NCI-H774 (cell line): ENCODE data around the gene TDRD1.

Experiments
- DNase-seq: peaks from one replicate; lab custom pipeline; 2025; lab: John Stamatoyannopoulos, UW

TDRD1 gene

DNA sequence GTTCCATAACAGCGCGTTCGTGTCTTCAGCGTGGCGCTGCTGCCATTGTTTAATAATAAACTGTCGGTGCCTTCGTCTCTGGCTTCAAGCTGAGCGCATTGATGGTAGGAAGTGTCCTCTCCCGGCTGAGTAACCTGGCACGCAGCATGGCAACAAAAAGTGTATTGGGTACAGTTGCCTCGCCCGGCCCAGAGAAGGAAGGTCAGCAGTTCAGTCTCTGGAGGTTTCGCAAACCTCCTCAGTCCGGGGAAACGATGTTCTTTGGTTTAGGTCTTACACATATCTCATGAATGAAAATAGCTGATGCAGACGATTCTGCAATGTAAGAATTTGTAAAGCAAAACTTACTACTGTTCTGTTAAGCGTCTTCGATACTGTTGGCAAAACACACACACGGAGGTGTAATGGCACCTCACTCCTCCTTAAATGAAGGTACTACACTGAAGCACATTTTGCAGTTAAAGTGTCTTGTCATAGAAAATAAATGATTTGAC, 4.4 kb upstream of the TDRD1 start:
- DNase-seq, result no peak

DNA sequence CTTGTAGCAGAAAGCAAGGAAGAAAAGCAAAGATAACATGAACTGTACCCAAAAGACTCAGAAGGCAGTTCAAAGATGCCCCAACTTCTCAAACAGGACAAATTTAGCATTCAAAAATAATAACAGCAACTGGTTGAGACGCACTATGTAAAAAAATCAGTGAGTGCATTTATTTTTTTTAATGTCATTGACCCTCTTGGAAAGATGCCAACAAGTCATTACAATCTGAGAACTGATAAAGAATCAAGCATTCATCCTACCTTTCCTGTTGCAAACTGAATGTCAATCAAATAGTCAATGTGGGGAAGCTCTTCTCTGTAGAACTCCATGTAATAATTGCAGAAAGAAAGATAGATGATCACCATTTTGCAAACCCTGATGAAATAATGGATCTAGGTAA, 3.5 kb upstream of the TDRD1 start:
- no peak for DNase-seq

DNA sequence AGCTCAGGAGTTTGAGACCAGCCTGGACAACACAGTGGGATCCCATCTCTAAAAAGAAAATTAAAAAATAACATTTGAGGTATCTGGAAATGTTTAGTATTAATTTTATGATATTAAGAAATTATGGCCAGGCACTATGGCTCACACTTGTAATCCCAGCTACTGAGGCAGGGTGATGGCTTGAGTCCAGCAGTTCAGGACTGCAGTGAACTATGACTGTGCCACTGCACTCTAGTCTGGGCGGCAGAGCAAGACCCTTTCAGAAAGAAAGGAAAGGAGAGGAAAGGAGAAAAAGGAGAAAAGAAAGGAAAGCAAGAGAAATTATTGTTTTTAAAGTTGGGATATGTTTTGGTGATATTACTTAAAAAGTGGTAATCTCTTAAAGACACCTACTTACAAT, 2.6 kb upstream of the TDRD1 start:
- DNase-seq, result no peak

DNA sequence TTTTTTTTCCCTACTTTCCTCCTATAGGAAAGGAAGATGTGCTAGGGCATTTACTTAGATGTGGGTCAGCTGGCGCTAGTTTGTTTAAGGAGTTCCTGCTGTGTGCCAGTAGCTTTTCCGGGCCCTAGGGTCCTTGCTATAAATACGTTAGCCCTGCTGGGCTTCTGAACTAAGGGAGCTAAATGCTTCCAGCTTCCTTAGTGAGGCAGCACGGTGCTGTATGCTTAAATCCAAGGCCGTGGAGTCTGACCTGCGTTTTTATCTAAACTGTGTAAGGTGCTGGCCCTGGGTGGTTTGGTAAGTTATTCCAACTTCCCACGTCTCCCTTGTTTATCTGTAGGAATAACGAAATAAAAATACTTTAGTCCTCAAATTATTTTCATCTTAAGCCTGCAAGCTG, 594 bp downstream of the TDRD1 start:
- no peak for DNase-seq

DNA sequence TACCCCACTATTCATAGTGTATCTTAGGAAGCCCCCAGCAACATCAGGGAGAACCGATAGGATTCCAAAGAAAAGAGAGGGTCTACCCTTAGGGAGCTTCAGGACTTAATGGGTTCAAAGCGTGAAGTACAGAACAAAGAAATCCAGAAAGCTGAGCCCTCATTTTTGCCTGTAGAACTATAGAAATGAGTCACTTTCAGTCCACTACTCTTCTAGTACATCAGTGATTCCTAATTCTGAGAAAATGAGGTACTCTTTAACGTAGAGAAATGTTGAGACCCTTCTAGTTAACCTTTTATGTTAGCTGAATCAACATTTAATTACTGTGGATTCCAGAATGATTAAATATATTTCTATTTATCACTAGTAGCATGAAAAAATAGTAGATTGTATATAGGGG, 1.8 kb downstream of the TDRD1 start:
- no peak for DNase-seq

DNA sequence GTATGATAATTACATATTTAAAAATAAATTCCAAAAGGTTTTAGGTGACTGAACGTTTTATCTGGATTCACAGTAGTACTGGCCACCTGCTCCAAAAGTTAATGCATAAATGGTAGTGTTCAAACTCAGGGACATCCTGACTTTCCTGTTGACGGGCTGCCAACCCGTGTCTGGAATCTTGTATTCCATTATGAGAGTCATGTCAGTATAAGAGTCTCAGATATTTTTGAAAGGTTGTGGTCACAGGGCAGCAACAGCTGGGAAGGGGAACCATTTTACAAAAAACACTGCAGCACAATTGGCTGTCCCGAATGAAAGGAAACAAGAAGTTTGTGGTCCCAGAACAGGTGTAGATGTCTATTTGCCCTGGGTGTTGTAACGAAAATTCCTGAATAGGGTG, 2.8 kb downstream of the TDRD1 start:
- DNase-seq, result no peak

DNA sequence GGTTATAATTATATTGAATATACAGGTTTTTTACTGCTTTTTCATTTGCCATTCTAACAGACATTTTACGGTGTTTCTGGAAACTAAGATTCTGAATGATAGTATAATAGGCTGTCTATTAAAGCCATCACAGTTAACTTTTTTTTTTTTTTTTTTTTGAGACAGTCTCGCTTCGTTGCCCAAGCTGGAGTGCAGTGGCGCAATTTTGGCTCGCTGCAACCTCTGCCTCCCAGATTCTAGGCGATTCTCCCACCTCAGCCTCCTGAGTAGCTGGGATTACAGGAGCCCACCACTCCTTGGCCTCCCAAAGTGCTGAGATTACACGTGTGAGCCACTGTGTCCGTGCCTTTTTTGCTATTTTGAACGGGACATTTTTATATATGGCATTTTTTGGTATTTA, 4.4 kb downstream of the TDRD1 start:
- DNase-seq, result no peak

DNA sequence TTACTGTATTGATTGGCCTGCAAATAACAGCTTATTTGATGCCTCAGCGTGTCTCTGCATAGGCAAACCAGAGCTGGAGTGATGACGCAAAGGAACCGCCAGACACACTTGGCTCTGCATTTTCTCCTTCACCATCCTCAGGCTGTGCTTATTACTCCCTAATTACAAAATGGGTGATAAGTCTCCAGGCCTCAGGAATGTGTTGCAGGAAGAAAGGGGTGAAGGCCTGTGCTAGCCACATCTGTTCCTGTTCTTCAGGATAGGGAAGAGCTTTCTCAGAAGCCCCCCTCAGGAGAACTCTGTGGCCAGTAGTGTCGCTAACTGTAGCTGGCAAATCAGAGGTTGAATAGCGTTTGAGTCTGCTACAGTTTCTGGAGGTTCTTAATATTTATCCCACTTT, 5.1 kb downstream of the TDRD1 start:
- no peak for DNase-seq

DNA sequence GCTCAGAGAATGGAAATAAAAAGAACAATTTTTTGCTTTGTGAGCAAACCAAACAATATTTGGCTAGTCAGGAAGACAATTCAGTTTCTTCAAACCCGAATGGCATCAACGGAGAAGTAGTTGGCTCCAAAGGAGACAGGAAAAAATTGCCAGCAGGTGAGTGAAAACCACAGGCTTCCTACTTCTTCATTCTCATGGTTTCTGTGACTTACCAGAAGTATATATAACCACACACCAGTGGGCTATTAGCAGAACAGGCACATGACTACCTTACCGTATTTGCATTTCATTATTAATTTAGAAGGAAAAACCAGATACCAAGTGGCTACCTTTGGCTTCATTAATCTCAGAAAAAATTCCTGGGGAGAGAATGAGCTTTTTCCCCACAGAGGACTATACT, 8.8 kb downstream of the TDRD1 start:
- DNase-seq, result no peak

DNA sequence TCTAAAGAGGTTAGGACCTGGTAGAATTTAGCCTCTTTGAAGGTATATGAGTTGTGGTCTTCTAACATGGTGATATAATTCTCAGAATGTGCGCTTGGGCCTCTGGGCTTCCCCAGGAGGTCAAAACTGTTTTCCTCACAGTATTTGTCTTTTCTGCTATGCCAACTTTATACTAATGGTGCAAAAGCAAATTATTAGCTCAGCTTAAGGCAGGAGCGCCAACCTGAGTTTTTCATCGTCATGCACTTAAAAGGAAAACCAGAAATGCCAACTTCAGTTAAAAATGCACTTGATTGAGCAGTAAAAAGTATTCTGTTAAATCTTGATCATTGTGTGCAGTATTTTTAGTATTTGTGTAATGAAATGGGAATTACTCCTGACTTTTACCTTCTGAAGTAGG, 9.7 kb downstream of the TDRD1 start:
- DNase-seq, result no peak

DNA sequence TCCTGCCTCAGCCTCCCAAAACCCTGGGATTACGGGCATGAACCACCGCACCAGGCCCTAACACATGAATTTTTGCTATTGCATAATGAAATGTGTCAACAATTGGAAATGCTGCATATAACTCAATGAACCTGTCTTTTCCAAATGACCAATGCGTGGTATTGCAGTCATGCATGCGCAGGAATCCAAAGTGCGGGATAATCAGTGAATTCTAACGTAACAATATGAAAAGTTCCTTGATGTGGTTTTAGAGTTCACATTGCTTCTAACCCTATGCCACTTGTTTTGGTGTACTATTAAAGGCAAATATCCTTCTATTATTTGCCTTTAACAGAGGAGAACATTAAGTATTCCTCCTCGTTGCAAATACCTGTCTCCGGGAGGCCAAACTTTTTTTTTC, 10.5 kb downstream of the TDRD1 start:
- DNase-seq, result no peak

DNA sequence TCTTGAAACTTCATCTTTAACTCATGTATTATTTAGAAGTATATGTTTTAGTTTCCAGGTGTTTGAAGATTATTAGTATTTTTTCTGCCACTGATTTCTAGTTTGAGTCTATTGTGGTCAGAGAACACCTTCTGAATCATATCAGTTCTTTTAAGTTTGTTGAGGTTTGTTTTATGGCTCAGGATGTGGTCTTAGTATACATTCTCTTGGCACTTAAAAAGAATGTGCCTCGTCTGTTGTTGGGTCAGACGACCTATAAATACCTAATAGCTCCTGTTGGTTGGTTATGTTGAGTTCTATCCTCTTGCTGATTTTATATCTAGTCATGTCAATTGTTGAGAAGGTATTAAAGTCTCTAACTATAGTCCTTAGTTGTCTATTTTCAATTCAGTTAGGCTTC, 15.9 kb downstream of the TDRD1 start:
- no peak for DNase-seq

DNA sequence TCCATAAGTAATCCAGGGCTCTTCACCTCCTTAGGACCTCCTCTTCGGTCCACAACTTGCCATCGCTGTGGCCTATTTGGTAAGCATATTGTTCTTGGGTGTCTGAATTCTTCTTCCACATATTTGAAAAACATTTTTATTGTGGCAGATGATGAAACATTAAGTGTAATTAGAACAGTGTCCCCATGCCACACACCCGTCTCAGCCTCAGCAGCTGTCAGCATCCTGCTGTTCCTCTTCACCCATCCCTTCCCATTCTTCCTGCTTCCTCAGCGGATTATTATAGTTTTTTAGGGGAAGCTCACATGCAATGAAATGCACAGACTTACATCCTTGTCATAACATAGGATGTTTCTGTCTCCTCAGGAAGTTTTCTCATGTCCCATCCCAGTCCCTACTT, 20.1 kb downstream of the TDRD1 start:
- no peak for DNase-seq

DNA sequence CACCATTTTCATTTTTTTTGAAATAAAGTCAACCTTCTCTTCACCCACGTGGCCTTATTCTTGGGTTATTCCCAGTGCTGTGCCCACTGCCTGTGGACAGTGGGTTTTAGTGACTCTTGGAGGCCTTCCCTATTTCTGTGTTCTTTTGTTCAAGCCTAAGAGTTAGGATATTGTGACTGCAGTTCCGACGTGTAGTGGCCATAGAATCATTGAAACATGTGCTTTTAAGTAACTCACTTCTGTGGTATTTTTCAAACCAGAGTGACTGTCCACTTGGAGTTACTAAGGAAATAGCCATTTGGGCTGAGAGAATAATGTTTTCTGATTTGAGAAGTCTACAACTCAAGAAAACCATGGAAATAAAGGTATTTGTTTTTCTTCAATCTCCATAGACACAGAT, 23.7 kb downstream of the TDRD1 start:
- no peak for DNase-seq

DNA sequence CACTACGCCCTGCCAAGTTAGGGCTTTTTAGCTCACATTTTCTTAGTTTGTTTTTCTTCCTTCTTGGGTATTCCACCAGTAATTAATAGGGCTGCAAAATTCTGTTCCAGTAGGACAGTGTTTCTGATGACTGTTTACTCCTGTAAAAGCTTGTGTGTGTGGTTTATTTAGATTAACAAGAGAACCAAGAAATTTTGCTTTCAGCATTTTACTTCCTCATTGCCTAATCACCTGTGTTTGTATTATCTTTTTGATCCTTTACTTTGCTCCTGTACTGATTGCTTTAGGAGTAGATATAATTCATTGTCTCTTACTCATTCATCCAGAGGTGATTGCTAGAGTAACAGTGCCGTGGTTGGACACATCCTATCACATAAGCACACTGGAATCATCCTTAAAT, 27.7 kb downstream of the TDRD1 start:
- no peak for DNase-seq

DNA sequence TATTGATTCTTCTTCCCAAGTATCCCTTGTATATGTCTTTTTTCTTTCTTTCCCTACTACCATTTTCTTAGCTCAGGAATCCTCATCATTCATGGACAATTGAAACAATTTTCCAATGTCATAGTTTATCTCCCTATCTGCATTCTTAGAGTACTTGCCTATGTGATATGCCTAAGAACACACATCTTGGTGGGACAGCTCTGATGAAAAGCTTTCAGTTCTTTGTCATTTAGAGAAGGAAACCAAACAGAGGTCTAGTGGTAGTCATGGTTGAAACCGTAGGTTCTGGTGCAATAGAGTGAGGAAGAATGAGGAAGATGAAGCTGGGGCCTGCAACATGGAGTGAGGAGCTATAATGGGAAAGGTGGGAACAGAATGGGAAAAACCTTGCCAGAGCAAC, 28.2 kb downstream of the TDRD1 start:
- DNase-seq, result no peak

DNA sequence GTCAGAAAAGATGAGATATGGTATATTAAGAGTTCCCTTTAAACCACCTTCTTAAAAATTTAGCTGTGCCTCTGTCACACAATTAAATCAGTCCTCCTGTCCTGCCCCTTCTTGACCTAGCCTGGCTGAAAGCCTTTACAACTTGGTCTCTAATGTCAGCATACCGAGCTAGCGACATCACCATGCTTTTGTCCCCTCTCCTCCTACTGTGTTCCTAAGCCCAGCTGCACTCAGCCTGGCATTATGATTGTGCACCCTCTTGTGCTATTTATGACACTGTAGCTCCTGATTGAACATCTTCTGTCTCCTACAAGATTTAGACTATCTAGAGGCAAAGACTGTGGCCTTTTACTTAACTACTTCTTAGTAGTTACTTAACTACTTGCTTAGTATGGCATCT, 29.2 kb downstream of the TDRD1 start:
- no peak for DNase-seq

DNA sequence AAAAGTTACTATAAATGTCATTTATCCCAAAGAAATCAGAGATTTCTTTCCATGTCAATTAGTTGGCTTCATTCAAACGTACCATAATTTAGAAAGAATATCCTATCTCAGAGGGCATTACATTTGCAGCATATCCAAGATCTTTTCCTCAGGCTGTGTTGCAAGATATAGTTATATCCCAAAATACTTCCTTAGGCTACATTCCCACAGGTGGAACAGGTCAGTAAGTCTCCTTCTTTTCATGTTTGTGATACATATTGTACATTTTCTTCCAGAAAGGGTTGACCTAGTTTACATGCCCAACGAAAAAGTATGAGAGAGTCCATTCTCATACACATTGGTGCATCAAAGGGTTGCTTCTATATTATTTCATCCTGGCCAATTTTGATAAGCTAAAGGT, 33.0 kb downstream of the TDRD1 start:
- DNase-seq, result no peak

DNA sequence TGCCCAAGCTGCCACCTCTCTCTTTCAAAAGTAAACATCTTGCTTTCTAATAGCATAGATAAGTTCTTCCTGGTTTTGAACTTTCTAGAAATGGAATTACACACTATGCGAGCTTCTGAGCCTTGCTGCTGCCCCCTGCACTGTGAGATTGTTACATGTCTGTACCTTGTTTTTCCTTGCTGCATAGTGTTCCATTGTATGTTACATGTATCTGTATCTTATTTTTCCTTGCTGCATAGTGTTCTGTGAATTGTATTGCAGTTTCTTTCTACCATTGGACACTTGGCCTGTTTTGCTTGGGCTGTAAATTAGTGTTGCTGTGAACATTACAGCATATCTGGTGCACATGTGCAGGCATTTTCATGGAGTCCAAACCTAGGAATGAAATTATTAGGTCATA, 35.9 kb downstream of the TDRD1 start:
- DNase-seq, result no peak

DNA sequence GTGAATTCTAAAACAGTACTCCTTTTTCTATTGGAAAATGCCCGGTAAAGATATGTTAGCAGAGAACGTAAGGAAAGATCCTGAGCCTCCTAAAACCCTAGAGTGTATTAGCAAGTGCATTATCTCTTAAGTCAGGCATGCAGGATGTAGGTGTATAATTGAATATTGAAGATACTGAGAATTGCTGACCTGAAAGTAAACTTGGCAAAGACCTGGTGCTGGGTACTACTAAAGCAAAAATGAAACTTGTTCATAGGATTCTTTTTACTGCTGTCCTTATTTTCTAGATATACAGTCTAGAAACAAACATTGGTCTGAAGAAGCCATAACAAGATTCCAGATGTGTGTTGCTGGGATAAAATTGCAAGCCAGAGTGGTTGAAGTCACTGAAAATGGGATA, 41.1 kb downstream of the TDRD1 start:
- no peak for DNase-seq

DNA sequence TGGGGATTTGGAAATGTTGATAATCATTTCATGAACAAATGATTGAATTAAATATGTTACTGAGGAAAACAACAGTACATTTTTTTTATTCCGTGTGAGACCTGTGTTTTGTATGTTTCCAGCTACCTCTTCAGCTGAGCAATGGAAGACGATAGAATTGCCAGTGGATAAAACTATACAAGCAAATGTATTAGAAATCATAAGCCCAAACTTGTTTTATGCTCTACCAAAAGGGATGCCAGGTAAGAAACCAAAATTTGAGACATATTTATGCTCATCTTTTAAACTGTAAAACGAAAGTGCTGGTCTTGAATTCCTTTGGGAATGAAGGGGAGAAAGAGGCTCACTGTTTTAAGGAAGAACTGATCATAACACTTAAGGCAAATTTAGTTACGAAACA, 42.1 kb downstream of the TDRD1 start:
- no peak for DNase-seq

DNA sequence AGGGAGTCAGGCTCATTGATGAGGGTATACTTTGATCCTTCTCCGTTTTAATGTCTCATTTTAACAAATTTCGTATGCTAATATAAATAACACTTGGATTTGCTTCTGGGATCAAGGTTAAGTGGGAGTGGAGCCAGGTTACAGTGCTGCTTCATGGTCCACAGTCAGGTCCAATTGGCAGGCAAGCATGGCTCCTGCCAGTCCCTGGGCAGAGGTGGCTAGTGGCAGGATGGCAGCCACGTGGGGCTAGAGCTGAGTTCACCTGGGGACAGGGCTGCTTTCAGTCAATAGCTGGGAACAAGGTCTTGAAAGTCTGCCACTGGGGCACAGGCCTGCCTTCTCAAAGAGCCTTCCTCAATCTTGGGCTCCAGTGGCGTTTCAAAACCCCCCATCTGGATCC, 43.9 kb downstream of the TDRD1 start:
- no peak for DNase-seq

DNA sequence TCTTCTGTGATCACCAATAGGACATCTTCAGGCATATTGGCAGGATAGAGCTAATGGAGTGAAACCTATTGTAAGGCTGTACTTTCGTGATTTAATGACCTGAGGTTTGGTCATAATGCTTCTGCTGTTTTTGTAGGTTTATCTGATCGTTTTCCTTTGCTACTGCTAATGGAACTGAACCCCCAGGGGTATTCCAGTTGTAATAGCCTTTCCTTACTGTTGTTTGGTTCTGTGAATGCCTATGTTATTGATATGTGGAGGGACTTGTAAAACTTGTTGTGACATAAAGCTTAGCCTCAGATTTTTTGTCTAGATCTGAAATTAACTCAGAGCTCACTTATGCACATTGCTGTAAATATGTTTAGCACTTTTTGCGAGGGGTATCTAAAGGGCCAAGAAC, 49.0 kb downstream of the TDRD1 start:
- DNase-seq, result no peak

DNA sequence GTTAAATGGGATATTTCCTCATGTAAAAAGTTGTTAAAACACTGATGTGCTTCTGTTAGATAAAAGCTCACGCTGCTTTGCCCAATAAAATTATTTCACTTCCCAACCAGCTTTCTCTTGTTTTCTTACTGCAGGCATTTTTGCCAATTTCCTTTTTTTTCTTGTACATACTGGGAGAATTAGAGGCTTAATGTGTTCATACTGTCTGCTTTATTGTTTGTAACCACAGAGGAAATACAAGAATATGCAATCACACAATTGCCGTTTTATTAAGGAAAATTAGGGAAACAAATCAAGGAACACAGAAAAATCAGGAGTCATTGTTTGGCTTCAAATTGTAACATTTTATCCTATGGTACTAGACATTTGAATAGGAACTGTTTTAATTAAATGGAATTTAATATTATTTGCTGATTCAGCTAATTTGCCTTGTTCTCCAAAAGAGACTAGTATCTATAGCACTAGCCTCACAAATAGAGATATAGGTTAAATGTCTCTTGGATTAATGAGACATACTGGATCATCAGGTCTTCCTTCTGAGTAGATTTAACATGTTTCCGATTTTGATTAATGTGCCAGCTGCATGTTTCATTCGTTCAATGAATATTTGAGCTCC, 53.5 kb downstream of the TDRD1 start:
- DNase-seq, result no peak

DNA sequence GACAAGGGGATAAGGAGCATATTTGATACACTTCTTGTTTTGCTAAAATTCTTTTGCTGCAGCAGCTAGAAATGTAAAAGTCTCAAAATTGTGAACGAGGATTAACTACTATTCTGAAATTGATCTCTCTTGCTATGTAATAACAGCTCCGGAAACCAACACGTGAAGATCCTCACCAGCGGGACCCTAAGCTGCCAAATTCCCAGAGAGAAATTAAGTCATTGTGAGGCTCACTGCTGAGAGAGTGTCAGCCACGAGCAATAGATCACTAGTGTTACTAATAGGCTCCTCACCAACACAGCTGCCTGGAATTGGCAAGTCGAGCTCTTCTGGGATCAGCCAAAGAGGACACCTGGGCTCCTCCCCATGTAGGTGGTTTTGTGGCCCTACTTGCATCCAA, 54.3 kb downstream of the TDRD1 start:
- no peak for DNase-seq
